H1 (cell line): Measurements from ENCODE around the gene PPP1R15B.

Experiments used
- BRCA1 ChIP-seq: IDR thresholded peaks from 2 replicates; pipeline ENCODE4 v1.6.1; 2012; ENCODE audit warnings: low read depth, low read length, improper control_type of control experiment
- EZH2 ChIP-seq: fragments of 200-600 bp; sonication (generic); IDR thresholded peaks from 2 replicates; pipeline ENCODE4 v1.7.1; 2012; ENCODE audit warnings: low read depth, mild to moderate bottlenecking, moderate library complexity, low read length, inconsistent platforms; ENCODE audit not compliant: severe bottlenecking
- POLR2A ChIP-seq, 2 experiments: IDR thresholded peaks; 1 replicate in 1 of 2; 2 replicates in 1 of 2; pipeline ENCODE4 v1.6.1; 2011; ENCODE audit warnings: low read depth in 2 of 2, low read length in 2 of 2, mild to moderate bottlenecking in 2 of 2; ENCODE audit errors: control extremely low read depth in 1 of 2
- SIN3A ChIP-seq, 2 experiments: IDR thresholded peaks in 1 of 2; conservative IDR thresholded peaks in 1 of 2; 2 replicates each; pipeline ENCODE4 v1.6.1; 2011 to 2012; ENCODE audit warnings: low read length in 2 of 2, improper control_type of control experiment in 1 of 2, low read depth in 1 of 2, mild to moderate bottlenecking in 1 of 2
- TF ChIP-seq, protein P1 (sequence below), 3 experiments: IDR thresholded peaks; 1 replicate in 2 of 3; 2 replicates in 1 of 3; pipeline versions ENCODE4 v1.5.1 to v1.6.1; 2011; ENCODE audit warnings: low read length in 3 of 3, mild to moderate bottlenecking in 3 of 3, inconsistent platforms in 2 of 3, low read depth in 1 of 3, moderate library complexity in 1 of 3; ENCODE audit not compliant: insufficient read depth in 1 of 3; ENCODE audit errors: control extremely low read depth in 1 of 3

DNA sequence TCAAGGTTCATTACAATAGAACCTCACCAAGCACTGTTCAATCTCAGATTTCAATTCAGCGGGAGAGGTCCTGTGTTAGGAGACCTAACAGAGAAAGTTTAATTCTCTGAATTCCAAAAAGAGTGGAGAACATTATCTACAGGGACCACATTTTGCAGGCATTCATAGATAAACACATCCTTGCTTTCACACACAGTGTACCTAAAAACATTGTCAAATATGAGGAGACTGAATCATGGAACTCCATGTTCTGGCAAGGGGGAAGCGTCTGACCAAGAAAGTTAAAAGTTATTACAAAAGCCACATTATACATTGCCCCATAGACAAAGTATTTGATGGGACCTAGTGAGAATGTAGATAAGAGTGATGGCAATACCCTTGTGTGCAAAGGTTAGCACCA, 21.1 kb upstream of the PPP1R15B start:
- TF ChIP-seq BRCA1, result no peak
- TF ChIP-seq, protein P1, sequence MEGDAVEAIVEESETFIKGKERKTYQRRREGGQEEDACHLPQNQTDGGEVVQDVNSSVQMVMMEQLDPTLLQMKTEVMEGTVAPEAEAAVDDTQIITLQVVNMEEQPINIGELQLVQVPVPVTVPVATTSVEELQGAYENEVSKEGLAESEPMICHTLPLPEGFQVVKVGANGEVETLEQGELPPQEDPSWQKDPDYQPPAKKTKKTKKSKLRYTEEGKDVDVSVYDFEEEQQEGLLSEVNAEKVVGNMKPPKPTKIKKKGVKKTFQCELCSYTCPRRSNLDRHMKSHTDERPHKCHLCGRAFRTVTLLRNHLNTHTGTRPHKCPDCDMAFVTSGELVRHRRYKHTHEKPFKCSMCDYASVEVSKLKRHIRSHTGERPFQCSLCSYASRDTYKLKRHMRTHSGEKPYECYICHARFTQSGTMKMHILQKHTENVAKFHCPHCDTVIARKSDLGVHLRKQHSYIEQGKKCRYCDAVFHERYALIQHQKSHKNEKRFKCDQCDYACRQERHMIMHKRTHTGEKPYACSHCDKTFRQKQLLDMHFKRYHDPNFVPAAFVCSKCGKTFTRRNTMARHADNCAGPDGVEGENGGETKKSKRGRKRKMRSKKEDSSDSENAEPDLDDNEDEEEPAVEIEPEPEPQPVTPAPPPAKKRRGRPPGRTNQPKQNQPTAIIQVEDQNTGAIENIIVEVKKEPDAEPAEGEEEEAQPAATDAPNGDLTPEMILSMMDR (IDR thresholded peaks at IDR 0.05; ENCODE audit: control extremely low read depth in 1 of 3, insufficient read depth in 1 of 3, low read depth in 1 of 3, low read length in 3 of 3), result no peak
- TF ChIP-seq SIN3A (conservative IDR thresholded peaks at IDR 0.05 in 1 of 2, IDR thresholded peaks at IDR 0.05 in 1 of 2; ENCODE audit: low read depth in 1 of 2, low read length in 2 of 2), result no peak
- no peak for TF ChIP-seq POLR2A (IDR thresholded peaks at IDR 0.05; ENCODE audit: control extremely low read depth in 1 of 2, low read depth in 2 of 2, low read length in 2 of 2)
- TF ChIP-seq EZH2, result no peak
